SK-N-SH treated with all-trans-retinoic acid at 6 μM for 48 hours (cell line): ENCODE data around the gene ABCG4.

Source experiments
- ATAC-seq: fragments of 200-7000 bp; cut with Tn5 transposase; 3 replicates; pipeline ENCODE4 v1.9.1; 2020; ENCODE audit warnings: mild to moderate bottlenecking, moderate library complexity
- ARNTL ChIP-seq: fragments of 450-650 bp; formaldehyde crosslinking; IDR thresholded peaks from 2 replicates; pipeline ENCODE4 v1.5.0; 2020; ENCODE audit warnings: low read depth, mild to moderate bottlenecking, moderate library complexity, borderline replicate concordance
- CSDC2 ChIP-seq: fragments of 250-450 bp; sonication (Bioruptor Pico); IDR thresholded peaks from 2 replicates; pipeline ENCODE4 v1.5.0; 2020; ENCODE audit warnings: mild to moderate bottlenecking, moderate library complexity
- ESRRG ChIP-seq: fragments of 250-450 bp; sonication (Bioruptor Pico); IDR thresholded peaks from 2 replicates; pipeline ENCODE4 v1.6.1; 2021; ENCODE audit warnings: mild to moderate bottlenecking
- GLIS3 ChIP-seq: fragments of 250-450 bp; sonication (Bioruptor Pico); IDR thresholded peaks from 2 replicates; pipeline ENCODE4 v1.5.0; 2020; ENCODE audit warnings: mild to moderate bottlenecking, moderate library complexity
- ISL1 ChIP-seq: fragments of 250-450 bp; sonication (Bioruptor Pico); IDR thresholded peaks from 2 replicates; pipeline ENCODE4 v2.1.2; 2022; ENCODE audit warnings: mild to moderate bottlenecking, moderate library complexity
- OSR1 ChIP-seq: fragments of 250-450 bp; sonication (Bioruptor Pico); IDR thresholded peaks from 2 replicates; pipeline ENCODE4 v1.8.0; 2022; ENCODE audit warnings: moderate library complexity, mild to moderate bottlenecking, inconsistent platforms
- PPARA ChIP-seq: fragments of 250-450 bp; sonication (Bioruptor Pico); IDR thresholded peaks from 2 replicates; pipeline ENCODE4 v1.5.0; 2020; ENCODE audit warnings: mild to moderate bottlenecking, borderline replicate concordance
- SNAI2 ChIP-seq: fragments of 250-450 bp; sonication (Bioruptor Pico); IDR thresholded peaks from 2 replicates; pipeline ENCODE4 v1.5.0; 2020; ENCODE audit warnings: mild to moderate bottlenecking, moderate library complexity
- TCF4 ChIP-seq: fragments of 250-450 bp; sonication (Bioruptor Pico); IDR thresholded peaks from 2 replicates; pipeline ENCODE4 v1.8.0; 2021; ENCODE audit warnings: mild to moderate bottlenecking, moderate library complexity, borderline replicate concordance
- TOX ChIP-seq: fragments of 250-450 bp; sonication (Bioruptor Pico); IDR thresholded peaks from 2 replicates; pipeline ENCODE4 v1.8.0; 2021; ENCODE audit warnings: mild to moderate bottlenecking, moderate library complexity, borderline replicate concordance
- ZC3H10 ChIP-seq: fragments of 250-450 bp; sonication (Bioruptor Pico); IDR thresholded peaks from 2 replicates; pipeline ENCODE4 v1.5.1; 2021; ENCODE audit warnings: mild to moderate bottlenecking, moderate library complexity
- ZFP3 ChIP-seq: fragments of 250-450 bp; sonication (Bioruptor Pico); IDR thresholded peaks from 2 replicates; pipeline ENCODE4 v1.5.0; 2020; ENCODE audit warnings: mild to moderate bottlenecking, moderate library complexity
- ZFP30 ChIP-seq: fragments of 450-650 bp; formaldehyde crosslinking; IDR thresholded peaks from 2 replicates; pipeline ENCODE4 v1.5.0; 2022; ENCODE audit warnings: mild to moderate bottlenecking, moderate library complexity
- ZNF565 ChIP-seq: fragments of 450-650 bp; formaldehyde crosslinking; conservative IDR thresholded peaks from 2 replicates; pipeline ENCODE4 v1.5.0; 2020; ENCODE audit warnings: low read depth, mild to moderate bottlenecking, moderate library complexity
- ZNF70 ChIP-seq: fragments of 450-650 bp; formaldehyde crosslinking; IDR thresholded peaks from 2 replicates; pipeline ENCODE4 v1.5.0; 2020; ENCODE audit warnings: mild to moderate bottlenecking, moderate library complexity
- ZNF8 ChIP-seq: fragments of 450-650 bp; formaldehyde crosslinking; IDR thresholded peaks from 2 replicates; pipeline ENCODE4 v1.5.0; 2020; ENCODE audit warnings: mild to moderate bottlenecking, moderate library complexity
- TF ChIP-seq, protein P1 (sequence below): fragments of 250-450 bp; sonication (Bioruptor Pico); IDR thresholded peaks from 2 replicates; pipeline ENCODE4 v1.5.1; 2021; ENCODE audit warnings: mild to moderate bottlenecking, moderate library complexity
- TF ChIP-seq, protein P2 (sequence below): fragments of 250-450 bp; sonication (Bioruptor Pico); IDR thresholded peaks from 2 replicates; pipeline ENCODE4 v1.5.1; 2020; ENCODE audit warnings: low read depth, mild to moderate bottlenecking, moderate library complexity
- TF ChIP-seq, protein P3 (sequence below): fragments of 250-450 bp; sonication (Bioruptor Pico); IDR thresholded peaks from 2 replicates; pipeline ENCODE4 v1.8.0; 2021; ENCODE audit warnings: low read depth, mild to moderate bottlenecking, moderate library complexity, borderline replicate concordance
- TF ChIP-seq, protein P4 (sequence below): fragments of 250-450 bp; sonication (Bioruptor Pico); IDR thresholded peaks from 2 replicates; pipeline ENCODE4 v1.8.0; 2020; ENCODE audit warnings: mild to moderate bottlenecking, moderate library complexity, borderline replicate concordance

Gene ABCG4

DNA sequence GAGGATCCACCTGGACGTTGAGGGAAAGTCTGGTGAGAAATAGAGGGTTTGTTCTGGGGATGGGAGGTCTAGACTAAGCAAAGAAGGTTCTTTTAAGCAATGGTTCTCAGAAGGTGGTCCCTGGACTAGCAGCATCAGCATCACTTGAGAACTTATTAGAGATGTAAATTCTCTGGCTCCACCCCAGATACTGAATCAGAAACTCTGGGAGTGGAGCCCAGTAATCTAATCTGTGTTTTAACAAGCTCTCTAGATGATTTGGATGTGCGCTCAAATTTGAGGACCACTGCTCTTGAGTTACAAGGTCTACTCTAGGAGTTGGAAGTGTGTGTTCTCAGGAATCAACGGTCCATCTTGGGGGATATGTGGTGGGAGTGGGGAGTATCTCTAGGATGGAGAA, 3.3 kb upstream of the ABCG4 start:
- no peak for ATAC-seq
- TF ChIP-seq ISL1 = no peak
- TF ChIP-seq, all 23 proteins: peak for 0

DNA sequence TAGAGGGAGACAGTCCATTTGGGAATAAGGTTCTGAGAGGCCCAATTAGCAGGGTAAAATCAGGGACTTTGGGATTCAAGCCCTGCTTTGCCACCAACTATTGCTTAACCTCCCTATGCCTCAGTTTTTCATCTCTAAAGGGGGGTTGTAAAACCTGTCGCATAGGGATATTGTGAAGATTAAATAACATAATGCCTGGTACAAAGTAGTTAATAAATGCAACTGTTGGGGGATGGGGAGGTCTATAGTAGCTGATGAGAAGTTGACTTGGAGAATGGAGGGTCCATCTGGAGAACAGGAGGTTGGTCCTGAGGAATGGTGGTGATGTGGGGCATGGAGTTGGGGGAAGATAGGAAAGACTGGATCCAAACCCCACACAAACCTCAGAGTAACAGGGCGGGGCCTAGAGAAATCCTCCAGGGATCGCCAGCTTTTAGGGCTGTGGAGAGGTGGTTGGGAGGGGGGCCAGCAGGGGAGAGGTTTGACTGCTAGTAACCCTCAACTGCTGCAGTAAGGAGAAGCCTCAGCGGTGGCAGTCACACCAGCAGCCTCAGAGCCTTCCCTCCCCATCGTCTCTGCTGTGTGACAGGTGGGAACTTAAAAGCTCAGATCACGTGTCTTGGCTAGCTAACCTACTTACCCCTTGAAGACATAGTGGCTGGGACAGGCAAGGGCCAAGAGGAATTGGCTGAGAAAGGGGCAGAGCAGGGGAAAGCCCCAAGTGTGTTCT, 1.1 kb upstream of the ABCG4 start:
- no peak for ATAC-seq

DNA sequence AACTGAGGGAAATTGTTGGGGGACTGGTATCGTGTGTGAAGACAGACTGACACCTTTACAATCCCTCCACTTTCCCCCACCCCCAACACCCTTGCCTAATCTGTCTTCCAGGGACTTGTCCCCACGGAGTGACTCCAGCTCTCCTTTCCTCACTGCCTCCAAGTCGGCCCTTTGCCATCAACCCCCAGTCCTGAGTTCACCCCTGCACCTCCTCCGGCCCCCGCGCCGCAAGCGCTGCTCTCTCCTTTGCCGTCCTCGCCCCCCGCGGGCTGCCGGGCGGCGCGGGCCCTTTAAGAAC, 183 bp upstream of the ABCG4 start:
- TF ChIP-seq ZNF70 (CRISPR knock-in tag) (no peak), ARNTL (no peak)
- TF ChIP-seq, protein P1, sequence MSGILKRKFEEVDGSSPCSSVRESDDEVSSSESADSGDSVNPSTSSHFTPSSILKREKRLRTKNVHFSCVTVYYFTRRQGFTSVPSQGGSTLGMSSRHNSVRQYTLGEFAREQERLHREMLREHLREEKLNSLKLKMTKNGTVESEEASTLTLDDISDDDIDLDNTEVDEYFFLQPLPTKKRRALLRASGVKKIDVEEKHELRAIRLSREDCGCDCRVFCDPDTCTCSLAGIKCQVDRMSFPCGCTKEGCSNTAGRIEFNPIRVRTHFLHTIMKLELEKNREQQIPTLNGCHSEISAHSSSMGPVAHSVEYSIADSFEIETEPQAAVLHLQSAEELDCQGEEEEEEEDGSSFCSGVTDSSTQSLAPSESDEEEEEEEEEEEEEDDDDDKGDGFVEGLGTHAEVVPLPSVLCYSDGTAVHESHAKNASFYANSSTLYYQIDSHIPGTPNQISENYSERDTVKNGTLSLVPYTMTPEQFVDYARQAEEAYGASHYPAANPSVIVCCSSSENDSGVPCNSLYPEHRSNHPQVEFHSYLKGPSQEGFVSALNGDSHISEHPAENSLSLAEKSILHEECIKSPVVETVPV (CRISPR knock-in tag) = no peak
- ATAC-seq = no peak; the same call in 2 of the 3 replicates

More for the DNA sequence above, 1.1 kb upstream of the ABCG4 start:
- TF ChIP-seq, protein P2, sequence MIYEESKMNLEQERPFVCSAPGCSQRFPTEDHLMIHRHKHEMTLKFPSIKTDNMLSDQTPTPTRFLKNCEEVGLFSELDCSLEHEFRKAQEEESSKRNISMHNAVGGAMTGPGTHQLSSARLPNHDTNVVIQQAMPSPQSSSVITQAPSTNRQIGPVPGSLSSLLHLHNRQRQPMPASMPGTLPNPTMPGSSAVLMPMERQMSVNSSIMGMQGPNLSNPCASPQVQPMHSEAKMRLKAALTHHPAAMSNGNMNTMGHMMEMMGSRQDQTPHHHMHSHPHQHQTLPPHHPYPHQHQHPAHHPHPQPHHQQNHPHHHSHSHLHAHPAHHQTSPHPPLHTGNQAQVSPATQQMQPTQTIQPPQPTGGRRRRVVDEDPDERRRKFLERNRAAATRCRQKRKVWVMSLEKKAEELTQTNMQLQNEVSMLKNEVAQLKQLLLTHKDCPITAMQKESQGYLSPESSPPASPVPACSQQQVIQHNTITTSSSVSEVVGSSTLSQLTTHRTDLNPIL = no peak

DNA sequence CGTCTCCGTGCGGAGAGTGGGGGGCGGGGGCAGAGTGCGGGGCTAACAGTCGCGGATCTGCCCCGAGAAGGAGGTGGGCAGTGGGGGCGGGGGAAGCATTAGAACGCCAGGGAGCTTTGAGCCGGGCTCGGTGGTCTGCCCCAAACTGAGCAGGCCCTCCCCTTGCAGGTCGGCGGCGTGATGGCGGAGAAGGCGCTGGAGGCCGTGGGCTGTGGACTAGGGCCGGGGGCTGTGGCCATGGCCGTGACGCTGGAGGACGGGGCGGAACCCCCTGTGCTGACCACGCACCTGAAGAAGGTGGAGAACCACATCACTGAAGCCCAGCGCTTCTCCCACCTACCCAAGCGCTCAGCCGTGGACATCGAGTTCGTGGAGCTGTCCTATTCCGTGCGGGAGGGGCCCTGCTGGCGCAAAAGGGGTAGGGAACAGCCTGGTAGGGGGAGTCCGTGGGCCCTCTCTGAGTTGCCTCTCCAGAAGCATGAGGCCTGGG, 979 bp downstream of the ABCG4 start:
- TF ChIP-seq ZNF565 (no peak), TCF4 (CRISPR knock-in tag) (no peak), ISL1 (no peak), ZNF70 (CRISPR knock-in tag) (no peak), ZFP30 (no peak), OSR1 (no peak), TOX (CRISPR knock-in tag) (no peak), PPARA (CRISPR knock-in tag) (no peak), ZNF8 (no peak), SNAI2 (CRISPR knock-in tag) (no peak), ZC3H10 (CRISPR knock-in tag) (no peak), ARNTL (no peak), CSDC2 (CRISPR knock-in tag) (no peak), ZFP3 (no peak)
- TF ChIP-seq, protein P1 (CRISPR knock-in tag) = no peak
- TF ChIP-seq, protein P3, sequence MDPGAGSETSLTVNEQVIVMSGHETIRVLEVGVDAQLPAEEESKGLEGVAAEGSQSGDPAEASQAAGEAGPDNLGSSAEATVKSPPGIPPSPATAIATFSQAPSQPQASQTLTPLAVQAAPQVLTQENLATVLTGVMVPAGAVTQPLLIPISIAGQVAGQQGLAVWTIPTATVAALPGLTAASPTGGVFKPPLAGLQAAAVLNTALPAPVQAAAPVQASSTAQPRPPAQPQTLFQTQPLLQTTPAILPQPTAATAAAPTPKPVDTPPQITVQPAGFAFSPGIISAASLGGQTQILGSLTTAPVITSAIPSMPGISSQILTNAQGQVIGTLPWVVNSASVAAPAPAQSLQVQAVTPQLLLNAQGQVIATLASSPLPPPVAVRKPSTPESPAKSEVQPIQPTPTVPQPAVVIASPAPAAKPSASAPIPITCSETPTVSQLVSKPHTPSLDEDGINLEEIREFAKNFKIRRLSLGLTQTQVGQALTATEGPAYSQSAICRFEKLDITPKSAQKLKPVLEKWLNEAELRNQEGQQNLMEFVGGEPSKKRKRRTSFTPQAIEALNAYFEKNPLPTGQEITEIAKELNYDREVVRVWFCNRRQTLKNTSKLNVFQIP = no peak
- TF ChIP-seq, protein P4, sequence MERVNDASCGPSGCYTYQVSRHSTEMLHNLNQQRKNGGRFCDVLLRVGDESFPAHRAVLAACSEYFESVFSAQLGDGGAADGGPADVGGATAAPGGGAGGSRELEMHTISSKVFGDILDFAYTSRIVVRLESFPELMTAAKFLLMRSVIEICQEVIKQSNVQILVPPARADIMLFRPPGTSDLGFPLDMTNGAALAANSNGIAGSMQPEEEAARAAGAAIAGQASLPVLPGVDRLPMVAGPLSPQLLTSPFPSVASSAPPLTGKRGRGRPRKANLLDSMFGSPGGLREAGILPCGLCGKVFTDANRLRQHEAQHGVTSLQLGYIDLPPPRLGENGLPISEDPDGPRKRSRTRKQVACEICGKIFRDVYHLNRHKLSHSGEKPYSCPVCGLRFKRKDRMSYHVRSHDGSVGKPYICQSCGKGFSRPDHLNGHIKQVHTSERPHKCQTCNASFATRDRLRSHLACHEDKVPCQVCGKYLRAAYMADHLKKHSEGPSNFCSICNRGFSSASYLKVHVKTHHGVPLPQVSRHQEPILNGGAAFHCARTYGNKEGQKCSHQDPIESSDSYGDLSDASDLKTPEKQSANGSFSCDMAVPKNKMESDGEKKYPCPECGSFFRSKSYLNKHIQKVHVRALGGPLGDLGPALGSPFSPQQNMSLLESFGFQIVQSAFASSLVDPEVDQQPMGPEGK (CRISPR knock-in tag) = no peak
- TF ChIP-seq, protein P2 = no peak
- TF ChIP-seq, all 23 proteins: peak for 0
- ATAC-seq = no peak

DNA sequence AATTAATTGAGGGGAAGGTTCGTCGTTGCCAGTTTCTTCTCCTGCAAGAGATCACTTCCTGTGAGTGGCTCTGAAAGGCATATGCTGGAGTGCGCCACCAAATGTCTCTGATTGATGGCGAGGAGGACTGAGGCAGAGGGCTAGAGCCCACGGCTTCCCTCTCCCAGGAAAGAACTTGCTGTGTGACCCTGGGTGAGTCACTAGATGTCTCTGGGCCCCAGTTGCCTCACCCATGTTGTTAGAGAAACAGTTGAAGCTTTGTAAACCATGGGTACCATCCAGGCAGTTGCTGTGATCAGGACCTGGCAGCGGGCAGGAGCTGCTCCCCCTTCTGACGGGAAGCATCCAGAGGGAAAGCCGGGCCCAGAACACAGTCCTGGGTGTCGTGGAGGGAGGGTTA, 3.2 kb downstream of the ABCG4 start:
- ATAC-seq = no peak
- TF ChIP-seq ZNF8 (no peak), ZNF70 (CRISPR knock-in tag) (no peak), ESRRG (CRISPR knock-in tag) (no peak), ZC3H10 (CRISPR knock-in tag) (no peak), GLIS3 (no peak), PPARA (CRISPR knock-in tag) (no peak), ZNF565 (no peak), CSDC2 (CRISPR knock-in tag) (no peak), ISL1 (no peak), ARNTL (no peak)
- TF ChIP-seq, protein P4 (CRISPR knock-in tag) = no peak
